ENCODE results near the gene ASAH2. TPM values are rescaled to one million over a fixed set of nuclear protein-coding genes. Genes with fewer than 3 reads are reported as not detected.

ASAH2 gene
- total and polyA plus RNA-seq, 2 of the 8 experiments (the other 6 are each of a cell fraction or from before 2014, with no cell fraction given): 1.2 to 3.1 TPM

DNA sequence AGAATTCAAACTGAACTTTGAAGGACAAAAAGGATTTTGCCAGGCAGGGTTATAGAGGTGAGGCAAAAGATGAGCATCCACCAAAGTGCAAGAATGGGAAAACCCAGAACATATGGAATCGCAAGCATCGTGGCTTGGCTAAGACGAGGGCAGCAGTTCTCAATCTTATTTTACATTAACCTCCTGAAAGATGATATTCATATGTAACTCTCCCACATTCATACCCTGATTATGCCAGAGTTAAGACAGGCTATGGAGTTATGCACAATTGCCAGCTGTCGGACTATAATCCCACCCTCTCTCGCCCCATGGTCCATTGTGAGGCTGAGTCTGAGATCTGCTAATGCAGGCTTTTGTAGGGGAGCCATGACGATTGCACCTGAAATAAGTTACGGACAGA lies 21.2 kb upstream of the ASAH2 start (continued):
- TF ChIP-seq RFX5 (IDR thresholded peaks at IDR 0.05; ENCODE audit: borderline replicate concordance, low read depth, low read length) (no peak), ASH2L (IDR thresholded peaks at IDR 0.05; ENCODE audit: low read length) (no peak), GABPA (IDR thresholded peaks at IDR 0.05; ENCODE audit: borderline replicate concordance, insufficient read depth, low read length) (no peak), BRCA1 (IDR thresholded peaks at IDR 0.05; ENCODE audit: low read depth, low read length) (no peak), EZH2 (IDR thresholded peaks at IDR 0.05; ENCODE audit: low read depth, low read length, severe bottlenecking) (no peak)
- TF ChIP-seq, protein P1, sequence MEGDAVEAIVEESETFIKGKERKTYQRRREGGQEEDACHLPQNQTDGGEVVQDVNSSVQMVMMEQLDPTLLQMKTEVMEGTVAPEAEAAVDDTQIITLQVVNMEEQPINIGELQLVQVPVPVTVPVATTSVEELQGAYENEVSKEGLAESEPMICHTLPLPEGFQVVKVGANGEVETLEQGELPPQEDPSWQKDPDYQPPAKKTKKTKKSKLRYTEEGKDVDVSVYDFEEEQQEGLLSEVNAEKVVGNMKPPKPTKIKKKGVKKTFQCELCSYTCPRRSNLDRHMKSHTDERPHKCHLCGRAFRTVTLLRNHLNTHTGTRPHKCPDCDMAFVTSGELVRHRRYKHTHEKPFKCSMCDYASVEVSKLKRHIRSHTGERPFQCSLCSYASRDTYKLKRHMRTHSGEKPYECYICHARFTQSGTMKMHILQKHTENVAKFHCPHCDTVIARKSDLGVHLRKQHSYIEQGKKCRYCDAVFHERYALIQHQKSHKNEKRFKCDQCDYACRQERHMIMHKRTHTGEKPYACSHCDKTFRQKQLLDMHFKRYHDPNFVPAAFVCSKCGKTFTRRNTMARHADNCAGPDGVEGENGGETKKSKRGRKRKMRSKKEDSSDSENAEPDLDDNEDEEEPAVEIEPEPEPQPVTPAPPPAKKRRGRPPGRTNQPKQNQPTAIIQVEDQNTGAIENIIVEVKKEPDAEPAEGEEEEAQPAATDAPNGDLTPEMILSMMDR (IDR thresholded peaks at IDR 0.05; ENCODE audit: control extremely low read depth in 1 of 3, insufficient read depth in 1 of 3, low read depth in 1 of 3, low read length in 3 of 3): no peak
